Hematopoietic multipotent progenitor cell treated with erythropoietin and hydrocortisone succinate and interleukin-3 and kit ligand, for 6 days (in vitro differentiated cells): ENCODE results near the gene LRFN4.
A peak's percentile ranks its signal among the peaks of the same experiment; 100 is the strongest.

Experiments
- DNase-seq: peaks from one replicate; pipeline ENCODE4 v3.0.0-alpha.2; 2015

The LRFN4 gene

GRCh38 chr11:66874232-66874631, 17.4 kb downstream of the LRFN4 start:
- no peak for DNase-seq

GRCh38 chr11:66875378-66875777, 18.5 kb downstream of the LRFN4 start:
- no peak for DNase-seq

GRCh38 chr11:66877588-66878385, 20.9 kb downstream of the LRFN4 start:
- no peak for DNase-seq

GRCh38 chr11:66878474-66878873, 21.6 kb downstream of the LRFN4 start:
- no peak for DNase-seq

GRCh38 chr11:66879000-66879399, 22.1 kb downstream of the LRFN4 start:
- DNase-seq, result no peak

- no peak for DNase-seq
Measured at GRCh38 chr11:66879583-66879982, 22.7 kb downstream of the LRFN4 start.

GRCh38 chr11:66879999-66880398, 23.1 kb downstream of the LRFN4 start:
- DNase-seq, result no peak

GRCh38 chr11:66880496-66881450, 23.9 kb downstream of the LRFN4 start:
- peak; percentile 47 for DNase-seq

GRCh38 chr11:66881451-66881835, 24.6 kb downstream of the LRFN4 start:
- no peak for DNase-seq

GRCh38 chr11:66881927-66882452, 25.1 kb downstream of the LRFN4 start:
- peak; percentile 27 for DNase-seq

GRCh38 chr11:66882561-66883015, 25.7 kb downstream of the LRFN4 start:
- DNase-seq, result no peak

- DNase-seq, result peak; percentile 80
Measured at GRCh38 chr11:66883016-66883965, 26.4 kb downstream of the LRFN4 start.

GRCh38 chr11:66884443-66884842, 27.6 kb downstream of the LRFN4 start:
- DNase-seq, result no peak

- DNase-seq, result no peak
Measured at GRCh38 chr11:66885469-66885868, 28.6 kb downstream of the LRFN4 start.

GRCh38 chr11:66885950-66886440, 29.1 kb downstream of the LRFN4 start:
- no peak for DNase-seq

GRCh38 chr11:66886671-66887221, 29.9 kb downstream of the LRFN4 start:
- DNase-seq, result no peak

- DNase-seq, result no peak
Measured at GRCh38 chr11:66887526-66887925, 30.7 kb downstream of the LRFN4 start.

- DNase-seq, result no peak
Measured at GRCh38 chr11:66888282-66888681, 31.4 kb downstream of the LRFN4 start.

- no peak for DNase-seq
Measured at GRCh38 chr11:66889960-66890359, 33.1 kb downstream of the LRFN4 start.

- peak; percentile 79 for DNase-seq
Measured at GRCh38 chr11:66891851-66892660, 35.2 kb downstream of the LRFN4 start.

- DNase-seq, result no peak
Measured at GRCh38 chr11:66892911-66893310, 36.0 kb downstream of the LRFN4 start.
